Neuronal stem cell (in vitro differentiated cells): ENCODE results near the gene SAGE1.
"Not testable (repeated sequence)": the region's sequence is repeated elsewhere in the genome, so short reads cannot be mapped to it uniquely, and the experiment has no call there.

Experiments
- DNase-seq: peaks from one replicate; pipeline ENCODE4 v3.0.0-alpha.2; 2013; ENCODE audit warnings: low spot score
- H2AFZ ChIP-seq: one replicate; pipeline ENCODE4 v1.6.1; 2013; ENCODE audit warnings: mild to moderate bottlenecking, low read length, inconsistent platforms
- H2AK5ac ChIP-seq: 2 replicates; pipeline ENCODE4 v1.6.1; 2013; ENCODE audit warnings: low read depth, mild to moderate bottlenecking, inconsistent platforms, low read length, moderate library complexity, mixed read lengths
- H2BK120ac ChIP-seq: 2 replicates; pipeline ENCODE4 v1.6.1; 2013; ENCODE audit warnings: low read depth, mild to moderate bottlenecking, inconsistent platforms, low read length, moderate library complexity, mixed read lengths
- H2BK12ac ChIP-seq: one replicate; pipeline ENCODE4 v1.6.1; 2013; ENCODE audit warnings: low read length, inconsistent platforms
- H2BK15ac ChIP-seq: 2 replicates; pipeline ENCODE4 v1.6.1; 2013; ENCODE audit warnings: mild to moderate bottlenecking, low read length, inconsistent platforms, mixed read lengths
- H2BK5ac ChIP-seq: one replicate; pipeline ENCODE4 v1.6.1; 2013; ENCODE audit warnings: inconsistent platforms, mild to moderate bottlenecking, low read length, moderate library complexity
- H3K14ac ChIP-seq: one replicate; pipeline ENCODE4 v1.6.1; 2013; ENCODE audit warnings: low read length, inconsistent platforms
- H3K18ac ChIP-seq: 2 replicates; pipeline ENCODE4 v1.6.1; 2013; ENCODE audit warnings: low read length, inconsistent platforms
- H3K23ac ChIP-seq: 2 replicates; pipeline ENCODE4 v1.6.1; 2013; ENCODE audit warnings: low read depth, mild to moderate bottlenecking, mixed read lengths, low read length, inconsistent platforms; ENCODE audit not compliant: poor library complexity
- H3K27ac ChIP-seq: replicated peaks from 3 replicates; pipeline ENCODE4 v1.5.1; 2013; ENCODE audit warnings: low read length, inconsistent platforms
- H3K27me3 ChIP-seq, 3 experiments: 2 replicates each; pipeline ENCODE4 v1.6.1; 2013; ENCODE audit warnings: low read length in 3 of 3, mild to moderate bottlenecking in 2 of 3, inconsistent platforms in 1 of 3, low read depth in 1 of 3, mixed read lengths in 1 of 3, moderate library complexity in 1 of 3; ENCODE audit not compliant: control insufficient read depth in 3 of 3, insufficient read depth in 3 of 3
- H3K36me3 ChIP-seq, 2 donors: replicated peaks in 1 of 2; 2 replicates each; pipeline ENCODE4 v1.6.1; 2013; ENCODE audit warnings: low read length in 2 of 2; ENCODE audit not compliant: control insufficient read depth in 2 of 2, insufficient read depth in 2 of 2
- H3K4ac ChIP-seq: 2 replicates; pipeline ENCODE4 v1.6.1; 2013; ENCODE audit warnings: inconsistent platforms, mild to moderate bottlenecking, low read length, moderate library complexity
- H3K4me1 ChIP-seq, 2 donors: 1 replicate in 1 of 2; 2 replicates in 1 of 2; pipeline ENCODE4 v1.6.1; 2013; ENCODE audit warnings: low read length in 2 of 2, low read depth in 1 of 2; ENCODE audit not compliant: control insufficient read depth in 2 of 2, insufficient read depth in 1 of 2
- H3K4me2 ChIP-seq: one replicate; pipeline ENCODE4 v1.6.1; 2013; ENCODE audit warnings: mild to moderate bottlenecking, low read length, inconsistent platforms; ENCODE audit not compliant: insufficient read depth, poor library complexity, severe bottlenecking
- H3K4me3 ChIP-seq, 2 donors: 2 replicates each; pipeline ENCODE4 v1.5.1; 2013; ENCODE audit warnings: low read length in 2 of 2, mild to moderate bottlenecking in 2 of 2, inconsistent platforms in 1 of 2, moderate library complexity in 1 of 2
- H3K79me1 ChIP-seq: one replicate; pipeline ENCODE4 v1.6.1; 2013; ENCODE audit warnings: low read depth, mild to moderate bottlenecking, inconsistent platforms, low read length, moderate library complexity
- H3K9ac ChIP-seq: one replicate; pipeline ENCODE4 v1.6.1; 2013; ENCODE audit warnings: mild to moderate bottlenecking, low read depth, low read length, inconsistent platforms; ENCODE audit not compliant: poor library complexity
- H3K9me3 ChIP-seq, 2 donors: replicated peaks in 1 of 2; 2 replicates each; pipeline versions ENCODE3 to v1.6.1; 2013; ENCODE audit warnings: low read length in 2 of 2, mild to moderate bottlenecking in 2 of 2, inconsistent platforms in 1 of 2, low read depth in 1 of 2, mixed read lengths in 1 of 2, moderate library complexity in 1 of 2; ENCODE audit not compliant: control insufficient read depth in 2 of 2, insufficient read depth in 1 of 2
- H4K8ac ChIP-seq: one replicate; pipeline ENCODE4 v1.6.1; 2013; ENCODE audit warnings: low read depth, mild to moderate bottlenecking, inconsistent platforms, low read length, moderate library complexity
- H4K91ac ChIP-seq: one replicate; pipeline ENCODE4 v1.6.1; 2013; ENCODE audit warnings: low read length, low read depth, mild to moderate bottlenecking, inconsistent platforms; ENCODE audit not compliant: poor library complexity
- WGBS, 2 donors: extraction: QIAGEN DNeasy Blood & Tissue Kit; methylation state at CpG; one replicate each; pipeline ENCODE4 v1.1.7; 2013; ENCODE audit warnings: missing lambda C conversion rate in 2 of 2, mixed read lengths in 1 of 2; ENCODE audit not compliant: insufficient read length in 2 of 2, insufficient replicate concordance in 1 of 2; ENCODE audit errors: extremely low coverage in 2 of 2; 5-methylcytosine and 5-hydroxymethylcytosine counted together

The SAGE1 gene

GRCh38 chrX:135882741-135883140 lies 10.8 kb upstream of the SAGE1 start:
- not testable (repeated sequence) for H2AFZ ChIP-seq, H3K79me1 ChIP-seq, DNase-seq, H2AK5ac ChIP-seq, H3K36me3 ChIP-seq, H3K9me3 ChIP-seq, H3K9ac ChIP-seq, H3K4ac ChIP-seq, H2BK120ac ChIP-seq, H3K4me3 ChIP-seq, H3K4me2 ChIP-seq, H2BK5ac ChIP-seq, H3K18ac ChIP-seq, H3K23ac ChIP-seq, H4K8ac ChIP-seq, H3K14ac ChIP-seq, H2BK12ac ChIP-seq, H3K27ac ChIP-seq, H3K4me1 ChIP-seq, H2BK15ac ChIP-seq, H4K91ac ChIP-seq, H3K27me3 ChIP-seq
- no CpG with 5 or more reads among the region's 5 CpGs for WGBS, 2 donors

GRCh38 chrX:135888230-135888629 lies 5.3 kb upstream of the SAGE1 start:
- WGBS, 2 donors, result no CpG with 5 or more reads among the region's 18 CpGs
- not testable (repeated sequence) for H3K9me3 ChIP-seq

GRCh38 chrX:135888976-135889375 lies 4.5 kb upstream of the SAGE1 start:
- not testable (repeated sequence) for H3K18ac ChIP-seq, H3K4me3 ChIP-seq, H4K91ac ChIP-seq, H3K23ac ChIP-seq, H3K14ac ChIP-seq, H3K36me3 ChIP-seq, H2BK120ac ChIP-seq, H2BK5ac ChIP-seq, H3K9ac ChIP-seq, H3K27ac ChIP-seq, H2BK12ac ChIP-seq, H4K8ac ChIP-seq, H3K4me1 ChIP-seq, H3K27me3 ChIP-seq, H3K9me3 ChIP-seq, H3K4me2 ChIP-seq, DNase-seq, H3K79me1 ChIP-seq, H2BK15ac ChIP-seq, H2AK5ac ChIP-seq, H3K4ac ChIP-seq, H2AFZ ChIP-seq
- WGBS, 2 donors, result no CpG with 5 or more reads among the region's 15 CpGs

More at GRCh38 chrX:135888230-135888629, 5.3 kb upstream of the SAGE1 start:
- not testable (repeated sequence) for H3K4ac ChIP-seq, H2BK15ac ChIP-seq, H3K4me2 ChIP-seq, H2AK5ac ChIP-seq, H3K14ac ChIP-seq, H4K8ac ChIP-seq, H4K91ac ChIP-seq, H2AFZ ChIP-seq, H2BK12ac ChIP-seq, H3K18ac ChIP-seq, H3K36me3 ChIP-seq, H3K9ac ChIP-seq, DNase-seq, H3K27me3 ChIP-seq, H3K4me3 ChIP-seq, H3K23ac ChIP-seq, H2BK5ac ChIP-seq, H2BK120ac ChIP-seq, H3K79me1 ChIP-seq, H3K4me1 ChIP-seq, H3K27ac ChIP-seq

- no peak for DNase-seq
- Histone ChIP-seq H3K4me1 (no peaks in the 10 kb centered on the region), H3K23ac (no peak overlapping the region), H2BK120ac (no peak overlapping the region), H2AFZ (no peak overlapping the region), H3K4me3 (no peak overlapping the region), H2BK5ac (no peak overlapping the region), H2BK12ac (no peak overlapping the region), H3K9ac (no peak overlapping the region), H3K9me3 (no peaks in the 10 kb centered on the region), H3K27ac (no peak overlapping the region), H3K14ac (no peak overlapping the region), H3K18ac (no peak overlapping the region), H2AK5ac (no peak overlapping the region), H3K79me1 (no peaks in the 10 kb centered on the region), H4K91ac (no peak overlapping the region), H3K36me3 (no peaks in the 10 kb centered on the region), H3K4me2 (no peak overlapping the region), H2BK15ac (no peak overlapping the region), H4K8ac (no peak overlapping the region), H3K4ac (no peak overlapping the region), H3K27me3 (no peaks in the 10 kb centered on the region)
- WGBS, 2 donors, result no CpG with 5 or more reads among the region's 14 CpGs
Measured at GRCh38 chrX:135890087-135890585, 3.4 kb upstream of the SAGE1 start.
